ENCODE measurements around the gene OCSTAMP. TPM values are rescaled to one million over a fixed set of nuclear protein-coding genes. Genes with fewer than 3 reads are reported as not detected.

Gene OCSTAMP
- total RNA-seq, 3 donors from 2014 or later (not counting 1 experiment from before 2014, with no cell fraction given): not detected

GRCh38 chr20:46523696-46524328 lies 26.6 kb downstream of the OCSTAMP start:
- Mint-ChIP-seq H3K27ac (no peak overlapping the region), H3K4me3 (no peak overlapping the region), H3K36me3 (no peaks in the 10 kb centered on the region), H3K9me3 (no peaks in the 10 kb centered on the region), H3K4me1 (no peaks in the 10 kb centered on the region), H3K27me3 (ENCODE audit: low read depth in 2 of 2) (peaks cover 21 to 22% of the 10 kb centered on the region in 2 donors)
- Histone ChIP-seq H3K27ac (ENCODE audit: low read length) (no peak overlapping the region), H3K9me3 (ENCODE audit: control insufficient read depth, insufficient read depth, low read length) (no peaks in the 10 kb centered on the region), H3K36me3 (ENCODE audit: control insufficient read depth, insufficient read depth, low read length) (no peaks in the 10 kb centered on the region), H3K4me3 (ENCODE audit: low read length) (no peak overlapping the region), H3K27me3 (ENCODE audit: control insufficient read depth, insufficient read depth, low read length) (no peaks in the 10 kb centered on the region), H3K4me1 (ENCODE audit: control insufficient read depth, insufficient read depth, low read length) (no peaks in the 10 kb centered on the region)
- TF ChIP-seq CTCF (IDR thresholded peaks at IDR 0.05): no peak
- intact Hi-C loops (cut with micrococcal nuclease): no loop called here
- WGBS (ENCODE audit: insufficient coverage): 60% methylated on average over 2 of the region's 2 CpGs
- DNase-seq (no peak), ATAC-seq (no peak)

- DNase-seq: no peak
- Mint-ChIP-seq H3K36me3 (no peaks in the 10 kb centered on the region), H3K27me3 (ENCODE audit: low read depth in 2 of 2) (peaks cover 19 to 22% of the 10 kb centered on the region in 2 donors), H3K4me1 (no peaks in the 10 kb centered on the region), H3K4me3 (no peak overlapping the region), H3K9me3 (no peaks in the 10 kb centered on the region), H3K27ac (no peak overlapping the region)
- intact Hi-C loops (cut with micrococcal nuclease): no loop called here
- no peaks in the 10 kb centered on the region for H3K4me1 ChIP-seq (ENCODE audit: control insufficient read depth, insufficient read depth, low read length)
- H3K27me3 ChIP-seq (ENCODE audit: control insufficient read depth, insufficient read depth, low read length): no peaks in the 10 kb centered on the region
- no peak for TF ChIP-seq CTCF (IDR thresholded peaks at IDR 0.05)
- H3K36me3 ChIP-seq (ENCODE audit: control insufficient read depth, insufficient read depth, low read length): no peaks in the 10 kb centered on the region
- no peak for ATAC-seq
- no peak overlapping the region for H3K4me3 ChIP-seq (ENCODE audit: low read length)
- 78% methylated on average over 5 of the region's 5 CpGs for WGBS (ENCODE audit: insufficient coverage)
- H3K27ac ChIP-seq (ENCODE audit: low read length): no peak overlapping the region
- H3K9me3 ChIP-seq (ENCODE audit: control insufficient read depth, insufficient read depth, low read length): no peaks in the 10 kb centered on the region
These were observed 27.3 kb downstream of the OCSTAMP start for GRCh38 chr20:46523108-46523507.

GRCh38 chr20:46520976-46521579 lies 29.4 kb downstream of the OCSTAMP start:
- peak; percentile 53 for TF ChIP-seq CTCF (IDR thresholded peaks at IDR 0.05)
- intact Hi-C loops (cut with micrococcal nuclease): loop anchor here (1.0 kb wide), 1 partner anchor 160 kb away; no protein-coding TSS in a partner anchor

More at GRCh38 chr20:46520976-46521579, 29.4 kb downstream of the OCSTAMP start:
- Mint-ChIP-seq H3K4me3 (no peak overlapping the region), H3K9me3 (no peaks in the 10 kb centered on the region), H3K4me1 (no peaks in the 10 kb centered on the region), H3K36me3 (no peaks in the 10 kb centered on the region), H3K27me3 (ENCODE audit: low read depth in 2 of 2) (peaks cover 10 to 20% of the 10 kb centered on the region in 2 donors), H3K27ac (no peak overlapping the region)
- Histone ChIP-seq H3K4me1 (ENCODE audit: control insufficient read depth, insufficient read depth, low read length) (no peaks in the 10 kb centered on the region), H3K36me3 (ENCODE audit: control insufficient read depth, insufficient read depth, low read length) (no peaks in the 10 kb centered on the region), H3K27ac (ENCODE audit: low read length) (no peak overlapping the region), H3K27me3 (ENCODE audit: control insufficient read depth, insufficient read depth, low read length) (no peaks in the 10 kb centered on the region), H3K4me3 (ENCODE audit: low read length) (no peak overlapping the region), H3K9me3 (ENCODE audit: control insufficient read depth, insufficient read depth, low read length) (no peaks in the 10 kb centered on the region)
- DNase-seq (peak; percentile 26 to 64), ATAC-seq (peak; percentile 64 to 88 (median 66))
- 36% methylated on average over 4 of the region's 4 CpGs for WGBS (ENCODE audit: insufficient coverage)

Data from natural killer cell (primary cell).